ENCODE results near the gene MINDY3.

MINDY3 gene

GRCh38 chr10:15847481-15847880 lies 12.8 kb downstream of the MINDY3 start:
- no peak for DNase-seq (ENCODE audit: low read depth, low spot score)
- no peak for TF ChIP-seq CTCF (IDR thresholded peaks at IDR 0.05; ENCODE audit: low read depth, low read length)
- in situ Hi-C loops (cut with HindIII; ENCODE audit: low sequenced_read_pairs) = no loop called here
- no peak overlapping the region for H3K4me3 ChIP-seq (ENCODE audit: low read depth, low read length)

- DNase-seq (ENCODE audit: low read depth, low spot score) = no peak
- H3K4me3 ChIP-seq (ENCODE audit: low read depth, low read length) = no peak overlapping the region
- no peak for TF ChIP-seq CTCF (IDR thresholded peaks at IDR 0.05; ENCODE audit: low read depth, low read length)
- in situ Hi-C loops (cut with HindIII; ENCODE audit: low sequenced_read_pairs) = no loop called here
These were observed 15.8 kb downstream of the MINDY3 start for GRCh38 chr10:15844517-15844916.

- no peak overlapping the region for H3K4me3 ChIP-seq (ENCODE audit: low read depth, low read length)
- no peak for TF ChIP-seq CTCF (IDR thresholded peaks at IDR 0.05; ENCODE audit: low read depth, low read length)
- DNase-seq (ENCODE audit: low read depth, low spot score) = no peak
- in situ Hi-C loops (cut with HindIII; ENCODE audit: low sequenced_read_pairs) = no loop called here
These were observed 16.6 kb downstream of the MINDY3 start for GRCh38 chr10:15843695-15844094.

GRCh38 chr10:15842556-15843169 lies 17.6 kb downstream of the MINDY3 start:
- no peak for TF ChIP-seq CTCF (IDR thresholded peaks at IDR 0.05; ENCODE audit: low read depth, low read length)
- DNase-seq (ENCODE audit: low read depth, low spot score) = no peak
- no peak overlapping the region for H3K4me3 ChIP-seq (ENCODE audit: low read depth, low read length)
- in situ Hi-C loops (cut with HindIII; ENCODE audit: low sequenced_read_pairs) = no loop called here

GRCh38 chr10:15841696-15842095 lies 18.6 kb downstream of the MINDY3 start:
- no peak for DNase-seq (ENCODE audit: low read depth, low spot score)

GRCh38 chr10:15836807-15837206 lies 23.5 kb downstream of the MINDY3 start:
- no peak for DNase-seq (ENCODE audit: low read depth, low spot score)
- no peak overlapping the region for H3K4me3 ChIP-seq (ENCODE audit: low read depth, low read length)
- TF ChIP-seq CTCF (IDR thresholded peaks at IDR 0.05; ENCODE audit: low read depth, low read length) = no peak
- in situ Hi-C loops (cut with HindIII; ENCODE audit: low sequenced_read_pairs) = no loop called here

More at GRCh38 chr10:15841696-15842095, 18.6 kb downstream of the MINDY3 start:
- in situ Hi-C loops (cut with HindIII; ENCODE audit: low sequenced_read_pairs) = no loop called here
- no peak for TF ChIP-seq CTCF (IDR thresholded peaks at IDR 0.05; ENCODE audit: low read depth, low read length)
- no peak overlapping the region for H3K4me3 ChIP-seq (ENCODE audit: low read depth, low read length)
